H1 (cell line): ENCODE measurements around the gene CTTNBP2.

Experiments
- CHD1 ChIP-seq: IDR thresholded peaks from 2 replicates; pipeline ENCODE4 v1.6.1; 2012; ENCODE audit warnings: low read depth, low read length, improper control_type of control experiment
- CREB1 ChIP-seq: IDR thresholded peaks from 2 replicates; pipeline ENCODE4 v1.6.1; 2012; ENCODE audit warnings: inconsistent platforms
- CTCF ChIP-seq, 3 experiments: IDR thresholded peaks; 1 replicate in 2 of 3; 2 replicates in 1 of 3; pipeline versions ENCODE4 v1.5.1 to v1.6.1; 2011; ENCODE audit warnings: low read length in 3 of 3, mild to moderate bottlenecking in 3 of 3, inconsistent platforms in 2 of 3, low read depth in 1 of 3, moderate library complexity in 1 of 3; ENCODE audit not compliant: insufficient read depth in 1 of 3; ENCODE audit errors: control extremely low read depth in 1 of 3
- EP300 ChIP-seq, 2 experiments: IDR thresholded peaks; 1 replicate in 1 of 2; 2 replicates in 1 of 2; pipeline ENCODE4 v1.6.1; 2011 to 2012; ENCODE audit warnings: low read depth in 2 of 2, low read length in 2 of 2, mild to moderate bottlenecking in 2 of 2, borderline replicate concordance in 1 of 2, inconsistent platforms in 1 of 2, moderate library complexity in 1 of 2
- MAX ChIP-seq: IDR thresholded peaks from 2 replicates; pipeline ENCODE4 v1.6.1; 2012; ENCODE audit warnings: inconsistent platforms
- POLR2A ChIP-seq, 2 experiments: IDR thresholded peaks; 1 replicate in 1 of 2; 2 replicates in 1 of 2; pipeline ENCODE4 v1.6.1; 2011; ENCODE audit warnings: low read depth in 2 of 2, low read length in 2 of 2, mild to moderate bottlenecking in 2 of 2; ENCODE audit errors: control extremely low read depth in 1 of 2

- no peak for TF ChIP-seq MAX
- TF ChIP-seq EP300 (IDR thresholded peaks at IDR 0.05; ENCODE audit: borderline replicate concordance in 1 of 2, low read depth in 2 of 2, low read length in 2 of 2) = no peak
- TF ChIP-seq POLR2A (IDR thresholded peaks at IDR 0.05; ENCODE audit: control extremely low read depth in 1 of 2, low read depth in 2 of 2, low read length in 2 of 2) = no peak
- TF ChIP-seq CTCF (IDR thresholded peaks at IDR 0.05; ENCODE audit: control extremely low read depth in 1 of 3, insufficient read depth in 1 of 3, low read depth in 1 of 3, low read length in 3 of 3) = no peak
- no peak for TF ChIP-seq CHD1
- TF ChIP-seq CREB1 = no peak
These were observed 53.7 kb downstream of the CTTNBP2 start for GRCh38 chr7:117819558-117819957.
